Endothelial cell of umbilical vein (primary cell): ENCODE measurements around the gene SLC22A23. TPM values are rescaled to one million over a fixed set of nuclear protein-coding genes. Genes with fewer than 3 reads are reported as not detected.

ENCODE experiments used
- BruUV-seq: library from RNA; stranded (reverse); fragments of 400-500 nt; replicated peaks from 2 replicates; lab custom pipeline; 2021; lab: Mats Ljungman, UMichigan
- CTCF ChIA-PET: fragments of 300-600, 350-600 bp; sonication (Branson Sonifier 250); formaldehyde crosslinking; loops from one replicate; lab custom pipeline; 2021; ENCODE audit warnings: antibody characterized with exemption, inconsistent platforms; lab: Charles Lee
- POLR2A ChIA-PET: fragments of 300-600, 350-600 bp; sonication (Branson Sonifier 250); formaldehyde crosslinking; loops from one replicate; lab custom pipeline; 2021; ENCODE audit warnings: antibody characterized with exemption, inconsistent platforms; lab: Charles Lee
- DNase-seq: peaks from one replicate; pipeline ENCODE4 v3.0.0-alpha.2; 2011; ENCODE audit warnings: low read depth, low spot score
- FAIRE-seq: peaks from 2 replicates; lab custom pipeline; 2011; peaks lifted over from hg19 to GRCh38; lab: Jason Lieb, UNC
- H2AFZ ChIP-seq: 2 replicates; pipeline ENCODE4 v1.6.0; 2012; ENCODE audit warnings: low read depth, low read length, control low read depth, inconsistent platforms
- H3K27ac ChIP-seq: 2 replicates; pipeline ENCODE4 v1.5.1; 2011; ENCODE audit warnings: low read depth, mild to moderate bottlenecking, control low read depth, low read length, moderate library complexity; ENCODE audit not compliant: insufficient read depth
- H3K27me3 ChIP-seq, 2 experiments: 2 replicates each; pipeline versions ENCODE4 v1.6.0 to v1.6.1; 2011; ENCODE audit warnings: low read length in 2 of 2, mixed read lengths in 1 of 2; ENCODE audit not compliant: control insufficient read depth in 2 of 2, insufficient read depth in 2 of 2
- H3K36me3 ChIP-seq, 2 experiments: 2 replicates in 1 of 2; 3 replicates in 1 of 2; pipeline ENCODE4 v1.5.1; 2011; ENCODE audit warnings: low read length in 2 of 2, mild to moderate bottlenecking in 1 of 2, moderate library complexity in 1 of 2; ENCODE audit not compliant: control insufficient read depth in 2 of 2, insufficient read depth in 2 of 2; ENCODE audit errors: extremely low read depth in 1 of 2
- H3K4me1 ChIP-seq: 3 replicates; pipeline ENCODE4 v1.5.1; 2011; ENCODE audit warnings: mild to moderate bottlenecking, low read length; ENCODE audit not compliant: control insufficient read depth, insufficient read depth; ENCODE audit errors: extremely low read depth
- H3K4me2 ChIP-seq: 2 replicates; pipeline ENCODE4 v1.6.1; 2011; ENCODE audit warnings: low read length, control low read depth, mixed read lengths; ENCODE audit not compliant: insufficient read depth
- H3K4me3 ChIP-seq, 3 experiments: fragments of 200-600 bp in 1 of 3; sonication (generic), shearing (Covaris generic) in 1 of 3; replicated peaks in 1 of 3; 2 replicates each; pipeline ENCODE4 v1.5.1; 2011 to 2016; ENCODE audit warnings: control low read depth in 3 of 3, low read length in 3 of 3, mild to moderate bottlenecking in 2 of 3, inconsistent platforms in 1 of 3, low read depth in 1 of 3, moderate library complexity in 1 of 3; ENCODE audit not compliant: insufficient read depth in 1 of 3
- H3K79me2 ChIP-seq: 2 replicates; pipeline ENCODE4 v1.6.0; 2012; ENCODE audit warnings: low read length, inconsistent platforms; ENCODE audit not compliant: control insufficient read depth, insufficient read depth
- H3K9ac ChIP-seq: replicated peaks from 2 replicates; pipeline ENCODE3; 2011; ENCODE audit warnings: low read length, control low read depth; ENCODE audit not compliant: insufficient read depth; ENCODE audit errors: extremely low read depth
- H3K9me1 ChIP-seq: replicated peaks from 3 replicates; pipeline ENCODE4 v1.6.0; 2011; ENCODE audit warnings: mild to moderate bottlenecking, low read length; ENCODE audit not compliant: control insufficient read depth, insufficient read depth; ENCODE audit errors: extremely low read depth
- H3K9me3 ChIP-seq: replicated peaks from 2 replicates; pipeline ENCODE4 v1.5.1; 2012; ENCODE audit warnings: low read length, inconsistent platforms; ENCODE audit not compliant: control insufficient read depth, insufficient read depth
- H4K20me1 ChIP-seq: replicated peaks from 2 replicates; pipeline ENCODE3; 2011; ENCODE audit warnings: mild to moderate bottlenecking, low read length; ENCODE audit not compliant: control insufficient read depth, insufficient read depth; ENCODE audit errors: extremely low read depth
- EZH2 ChIP-seq: IDR thresholded peaks from 2 replicates; pipeline ENCODE4 v1.6.1; 2012; ENCODE audit warnings: borderline replicate concordance, low read depth, mild to moderate bottlenecking, moderate library complexity, low read length, inconsistent platforms; ENCODE audit not compliant: severe bottlenecking
- FOS ChIP-seq: IDR thresholded peaks from 2 replicates; pipeline ENCODE4 v1.6.1; 2011; ENCODE audit warnings: mild to moderate bottlenecking, low read length, moderate library complexity, borderline replicate concordance; ENCODE audit not compliant: insufficient read depth
- GATA2 ChIP-seq: IDR thresholded peaks from 2 replicates; pipeline ENCODE4 v1.7.0; 2011; ENCODE audit warnings: low read depth, mild to moderate bottlenecking, moderate library complexity, mixed read lengths, low read length; ENCODE audit not compliant: insufficient read length, insufficient read depth
- JUN ChIP-seq: IDR thresholded peaks from 2 replicates; pipeline ENCODE4 v1.6.1; 2011; ENCODE audit warnings: borderline replicate concordance, low read depth; ENCODE audit not compliant: insufficient read length, insufficient read depth
- MYC ChIP-seq: IDR thresholded peaks from one replicate; pipeline ENCODE4 v1.6.1; 2011; ENCODE audit warnings: mild to moderate bottlenecking, low read depth, low read length
- POLR2A ChIP-seq: IDR thresholded peaks from 2 replicates; pipeline ENCODE4 v1.6.1; 2012; ENCODE audit warnings: low read depth, mild to moderate bottlenecking, control low read depth, low read length
- POLR2AphosphoS5 ChIP-seq: IDR thresholded peaks from 2 replicates; pipeline ENCODE4 v1.6.1; 2012; ENCODE audit warnings: low read depth, mild to moderate bottlenecking, control low read depth, low read length, moderate library complexity; ENCODE audit not compliant: insufficient read depth
- dilution Hi-C: fragments of 300-500 bp; cut with MboI; formaldehyde crosslinking; loops from one replicate; pipeline ENCODE4 v1.15.0; 2019; ENCODE audit warnings: low sequenced_read_pairs; ENCODE audit not compliant: extremely low pct_ligation_motif_present
- intact Hi-C: fragments of 100-400 bp; cut with micrococcal nuclease; formaldehyde crosslinking; loops from one replicate; pipeline ENCODE4 v1.10.0; 2022
- polyA plus RNA-seq, 4 experiments: library from polyadenylated mRNA; depleted of rRNA in 3 of 4; stranded (reverse) in 3 of 4; unstranded in 1 of 4; fragments of >200 nt; gene quantifications; 2 replicates each; pipeline versions ENCODE4 v1.2.1 to v1.2.3, GENCODE V29; 2011 to 2012; ENCODE audit warnings: missing spikeins in 1 of 4
- total RNA-seq: library from RNA; stranded (reverse); gene quantifications from 2 replicates; pipeline ENCODE4 v1.2.3, GENCODE V29; 2021
- TF ChIP-seq, protein P1 (sequence below): IDR thresholded peaks from 2 replicates; pipeline ENCODE4 v1.6.1; 2011; ENCODE audit not compliant: insufficient read depth, insufficient read length
- TF ChIP-seq, protein P2 (sequence below), 2 donors: IDR thresholded peaks; 1 replicate in 1 of 2; 2 replicates in 1 of 2; pipeline ENCODE4 v1.5.1; 2011; ENCODE audit warnings: low read length in 2 of 2, mild to moderate bottlenecking in 2 of 2, moderate library complexity in 2 of 2, control low read depth in 1 of 2, inconsistent platforms in 1 of 2, low read depth in 1 of 2; ENCODE audit not compliant: insufficient read depth in 1 of 2; ENCODE audit errors: extremely low read depth in 1 of 2

SLC22A23 gene
- total and polyA plus RNA-seq, 2 donors (not counting 3 experiments of a cell fraction or from before 2014, with no cell fraction given) = 4.2 to 14.3 TPM

DNA sequence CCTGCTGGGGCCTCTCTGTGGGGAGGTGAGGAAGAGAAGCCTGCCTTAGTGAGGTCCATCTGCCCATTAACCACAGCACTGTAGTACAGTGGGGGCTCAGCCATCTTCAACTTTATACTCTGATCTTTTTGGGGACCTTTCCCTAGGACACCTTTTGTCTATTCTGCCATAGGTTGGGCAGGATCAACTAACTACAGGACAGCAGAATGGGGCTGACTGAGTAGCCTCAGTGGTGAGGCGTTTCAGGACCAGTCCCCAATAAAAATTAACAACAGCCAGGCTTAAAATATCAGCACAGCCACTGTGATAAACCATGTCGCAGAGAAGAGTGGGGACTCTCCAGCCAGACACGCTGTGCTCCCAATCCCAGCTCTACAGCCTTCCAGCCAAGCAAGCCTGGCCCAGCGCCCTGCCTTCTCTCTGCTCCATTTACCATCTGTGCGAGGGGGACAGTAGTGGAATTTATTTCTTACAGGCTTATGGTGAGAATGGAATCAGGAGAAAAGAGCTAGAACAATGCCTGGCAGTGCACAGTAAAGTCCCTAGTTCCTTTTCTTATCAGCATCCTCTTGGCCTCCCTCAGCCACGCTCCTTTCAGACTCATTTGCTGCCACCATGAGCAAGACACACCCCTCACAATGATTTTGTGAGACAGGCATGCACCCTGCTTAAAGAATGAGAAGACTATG is 75.5 kb downstream of the SLC22A23 start:
- BruUV-seq = no TSS peak
- Histone ChIP-seq H3K4me3 (no peak overlapping the region), H4K20me1 (no peaks in the 10 kb centered on the region), H3K9me3 (no peaks in the 10 kb centered on the region), H3K27me3 (no peaks in the 10 kb centered on the region), H3K9me1 (no peaks in the 10 kb centered on the region), H3K4me1 (peaks cover 3% of the 10 kb centered on the region), H3K9ac (no peak overlapping the region), H3K4me2 (no peak overlapping the region), H3K79me2 (no peaks in the 10 kb centered on the region), H3K27ac (no peak overlapping the region), H2AFZ (no peak overlapping the region), H3K36me3 (no peaks in the 10 kb centered on the region)
- dilution Hi-C loops = no loop called here
- no peak for DNase-seq
- no peak for FAIRE-seq
- TF ChIP-seq, protein P1, sequence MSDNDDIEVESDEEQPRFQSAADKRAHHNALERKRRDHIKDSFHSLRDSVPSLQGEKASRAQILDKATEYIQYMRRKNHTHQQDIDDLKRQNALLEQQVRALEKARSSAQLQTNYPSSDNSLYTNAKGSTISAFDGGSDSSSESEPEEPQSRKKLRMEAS = no peak
- no peak for TF ChIP-seq GATA2
- no peak for TF ChIP-seq FOS
- TF ChIP-seq POLR2A = no peak
- no peak for TF ChIP-seq MYC
- no peak for TF ChIP-seq JUN
- no peak for TF ChIP-seq EZH2
- TF ChIP-seq POLR2AphosphoS5 = no peak
- TF ChIP-seq, protein P2, sequence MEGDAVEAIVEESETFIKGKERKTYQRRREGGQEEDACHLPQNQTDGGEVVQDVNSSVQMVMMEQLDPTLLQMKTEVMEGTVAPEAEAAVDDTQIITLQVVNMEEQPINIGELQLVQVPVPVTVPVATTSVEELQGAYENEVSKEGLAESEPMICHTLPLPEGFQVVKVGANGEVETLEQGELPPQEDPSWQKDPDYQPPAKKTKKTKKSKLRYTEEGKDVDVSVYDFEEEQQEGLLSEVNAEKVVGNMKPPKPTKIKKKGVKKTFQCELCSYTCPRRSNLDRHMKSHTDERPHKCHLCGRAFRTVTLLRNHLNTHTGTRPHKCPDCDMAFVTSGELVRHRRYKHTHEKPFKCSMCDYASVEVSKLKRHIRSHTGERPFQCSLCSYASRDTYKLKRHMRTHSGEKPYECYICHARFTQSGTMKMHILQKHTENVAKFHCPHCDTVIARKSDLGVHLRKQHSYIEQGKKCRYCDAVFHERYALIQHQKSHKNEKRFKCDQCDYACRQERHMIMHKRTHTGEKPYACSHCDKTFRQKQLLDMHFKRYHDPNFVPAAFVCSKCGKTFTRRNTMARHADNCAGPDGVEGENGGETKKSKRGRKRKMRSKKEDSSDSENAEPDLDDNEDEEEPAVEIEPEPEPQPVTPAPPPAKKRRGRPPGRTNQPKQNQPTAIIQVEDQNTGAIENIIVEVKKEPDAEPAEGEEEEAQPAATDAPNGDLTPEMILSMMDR (IDR thresholded peaks at IDR 0.05; ENCODE audit: extremely low read depth in 1 of 2, insufficient read depth in 1 of 2, low read depth in 1 of 2, low read length in 2 of 2) = no peak
- intact Hi-C loops = no loop called here
- ChIA-PET CTCF (interaction anchor here (0.9 to 1.2 kb wide), 2 partner anchors 29 to 468 kb away, joined by 3 read pairs; partner anchors contain the start of gene FAM50B), POLR2A (no interaction called here)
